Nephron (organoid): ENCODE results near the gene SLC12A2.

Source experiments
- H3K27ac Mint-ChIP-seq, 3 experiments: 2 replicates each; pipeline ENCODE4 v1.8.0; 2020; ENCODE audit warnings: mixed read lengths in 3 of 3, mild to moderate bottlenecking in 2 of 3, moderate library complexity in 1 of 3
- H3K27me3 Mint-ChIP-seq: 2 replicates; pipeline ENCODE4 v1.8.0; 2021; ENCODE audit warnings: low read depth, mild to moderate bottlenecking, moderate library complexity, mixed read lengths
- H3K36me3 Mint-ChIP-seq: 2 replicates; pipeline ENCODE4 v1.8.0; 2020; ENCODE audit warnings: low read depth, mixed read lengths
- H3K4me1 Mint-ChIP-seq: 2 replicates; pipeline ENCODE4 v1.8.0; 2020; ENCODE audit warnings: mixed read lengths
- H3K4me3 Mint-ChIP-seq, 3 experiments: 2 replicates each; pipeline ENCODE4 v1.8.0; 2020; ENCODE audit warnings: mild to moderate bottlenecking in 3 of 3, mixed read lengths in 3 of 3, moderate library complexity in 2 of 3
- H3K9me3 Mint-ChIP-seq: 2 replicates; pipeline ENCODE4 v1.8.0; 2020; ENCODE audit warnings: mixed read lengths
- CTCF ChIP-seq, 3 experiments: fragments of 200-600 bp; sonication (generic); IDR thresholded peaks; one replicate each; pipeline ENCODE4 v1.5.0; 2021; ENCODE audit warnings: antibody characterized with exemption in 3 of 3; ENCODE audit not compliant: unreplicated experiment in 3 of 3

Gene SLC12A2

DNA sequence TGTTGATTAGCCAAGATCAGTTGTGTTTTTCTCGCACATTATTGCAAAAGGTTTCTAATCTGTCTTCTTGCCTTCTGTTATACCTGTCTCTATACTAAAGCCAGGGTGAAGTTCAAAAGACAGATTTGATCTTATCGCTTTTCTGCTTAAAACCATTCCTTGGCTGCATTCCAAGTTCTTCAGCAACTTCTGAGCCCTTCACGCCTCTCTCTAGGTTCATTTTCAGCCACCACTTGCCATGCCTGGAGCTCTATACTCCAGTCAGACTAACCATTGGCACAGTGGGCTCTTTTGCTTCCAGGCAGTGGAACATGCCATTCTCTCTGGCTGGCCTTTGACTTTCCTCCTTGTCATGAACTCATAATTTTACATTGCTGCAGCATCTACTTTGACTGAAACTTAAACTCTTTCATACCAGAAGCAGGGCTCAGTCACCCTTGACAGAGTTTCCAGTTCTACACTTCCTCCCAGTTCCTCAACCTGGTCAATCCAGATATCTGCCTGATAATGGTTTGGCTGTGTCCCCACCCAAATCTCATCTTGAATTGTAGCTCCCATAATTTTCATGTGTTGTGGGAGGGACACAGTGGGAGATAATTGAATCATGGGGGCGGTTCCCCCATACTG, 114.4 kb downstream of the SLC12A2 start:
- Mint-ChIP-seq H3K4me3 (no peak overlapping the region), H3K4me1 (peaks cover 17% of the 10 kb centered on the region), H3K27ac (no peak overlapping the region), H3K36me3 (peaks cover 17% of the 10 kb centered on the region), H3K9me3 (no peaks in the 10 kb centered on the region), H3K27me3 (peaks cover 19% of the 10 kb centered on the region)
- no peak for TF ChIP-seq CTCF (IDR thresholded peaks at IDR 0.05; ENCODE audit: unreplicated experiment in 3 of 3)

- Mint-ChIP-seq H3K9me3 (no peaks in the 10 kb centered on the region), H3K36me3 (peaks cover 9% of the 10 kb centered on the region), H3K4me1 (peaks cover 25% of the 10 kb centered on the region), H3K27ac (no peak overlapping the region), H3K27me3 (peaks cover 19% of the 10 kb centered on the region), H3K4me3 (no peak overlapping the region)
- no peak for TF ChIP-seq CTCF (IDR thresholded peaks at IDR 0.05; ENCODE audit: unreplicated experiment in 3 of 3)
Observed at GRCh38 chr5:128199104-128199503, 115.5 kb downstream of the SLC12A2 start.

DNA sequence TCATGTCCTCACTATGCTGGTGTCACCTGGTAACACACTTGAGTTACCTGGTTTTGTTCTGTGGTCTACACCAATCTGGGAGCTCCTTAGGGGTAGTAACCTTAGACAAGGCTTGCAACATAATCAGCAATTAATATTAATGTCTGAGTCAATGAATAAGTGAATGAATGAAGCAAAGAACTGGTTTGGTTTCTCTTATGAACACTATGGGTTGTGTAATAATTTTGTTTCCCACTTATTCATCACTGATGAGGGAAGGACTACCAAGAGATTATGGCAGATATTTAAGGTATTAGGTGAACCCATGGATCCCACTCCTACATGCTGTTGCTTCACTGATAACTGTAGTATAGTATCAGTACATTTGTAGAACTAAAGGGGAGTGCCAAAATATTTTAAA, 116.0 kb downstream of the SLC12A2 start:
- Mint-ChIP-seq H3K27me3 (peaks cover 19% of the 10 kb centered on the region), H3K4me3 (no peak overlapping the region), H3K4me1 (peaks cover 25% of the 10 kb centered on the region), H3K9me3 (no peaks in the 10 kb centered on the region), H3K36me3 (peaks cover 8% of the 10 kb centered on the region), H3K27ac (no peak overlapping the region)
- TF ChIP-seq CTCF (IDR thresholded peaks at IDR 0.05; ENCODE audit: unreplicated experiment in 3 of 3) = no peak

GRCh38 chr5:128201065-128201926, 117.7 kb downstream of the SLC12A2 start:
- Mint-ChIP-seq H3K4me1 (peaks cover 25% of the 10 kb centered on the region), H3K36me3 (peaks cover 8% of the 10 kb centered on the region), H3K27ac (no peak overlapping the region)

DNA sequence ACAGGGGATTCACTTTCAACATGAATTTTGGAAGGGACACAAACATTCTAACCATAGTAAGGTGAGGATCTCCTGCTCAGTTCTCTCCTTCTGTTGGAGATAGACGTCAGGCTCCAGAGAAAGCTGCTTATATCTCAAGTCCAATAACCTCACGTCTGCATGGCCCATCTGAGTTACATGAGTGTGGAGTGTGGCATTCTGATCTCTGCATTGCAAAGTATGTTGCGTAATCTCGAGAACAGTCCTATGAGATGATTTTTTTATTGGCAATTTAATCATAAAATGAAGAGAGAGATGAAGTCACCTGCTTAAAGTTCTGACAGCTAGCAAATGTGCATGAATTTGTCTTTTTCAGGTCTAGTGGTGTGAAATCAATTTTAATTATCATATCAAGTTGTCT, 118.8 kb downstream of the SLC12A2 start:
- Mint-ChIP-seq H3K4me1 (peaks cover 16% of the 10 kb centered on the region), H3K4me3 (no peak overlapping the region), H3K9me3 (no peaks in the 10 kb centered on the region), H3K27ac (no peak overlapping the region), H3K27me3 (peaks cover 19% of the 10 kb centered on the region), H3K36me3 (peaks cover 8% of the 10 kb centered on the region)
- TF ChIP-seq CTCF (IDR thresholded peaks at IDR 0.05; ENCODE audit: unreplicated experiment in 3 of 3) = no peak

More at GRCh38 chr5:128201065-128201926, 117.7 kb downstream of the SLC12A2 start:
- TF ChIP-seq CTCF (IDR thresholded peaks at IDR 0.05; ENCODE audit: unreplicated experiment in 3 of 3) = peak; percentile 87 to 95 (median 93)
- H3K4me3 Mint-ChIP-seq = peak overlapping the region; percentile 68 to 75 (median 70)
- H3K9me3 Mint-ChIP-seq = no peaks in the 10 kb centered on the region
- H3K27me3 Mint-ChIP-seq = peaks cover 19% of the 10 kb centered on the region
